Bronchial epithelial cell (primary cell): ENCODE measurements around the gene PRTN3. TPM values are rescaled to one million over a fixed set of nuclear protein-coding genes. Genes with fewer than 3 reads are reported as not detected.

ENCODE experiments used
- DNase-seq: peaks from one replicate; pipeline ENCODE4 v3.0.0-alpha.2; 2010; ENCODE audit warnings: low read depth
- FAIRE-seq: peaks from 2 replicates; lab custom pipeline; 2011; peaks lifted over from hg19 to GRCh38; lab: Jason Lieb, UNC
- H3K27me3 ChIP-seq: 2 replicates; pipeline ENCODE4 v1.5.1; 2011; ENCODE audit warnings: low read length; ENCODE audit not compliant: control insufficient read depth, insufficient read depth
- H3K36me3 ChIP-seq: 2 replicates; pipeline ENCODE4 v1.5.1; 2011; ENCODE audit warnings: low read length; ENCODE audit not compliant: control insufficient read depth, insufficient read depth
- H3K4me3 ChIP-seq: 2 replicates; pipeline ENCODE4 v1.5.1; 2011; ENCODE audit warnings: mild to moderate bottlenecking, low read depth, low read length, control low read depth
- total RNA-seq: library from RNA; depleted of rRNA; stranded (reverse); fragments of >200 nt; gene quantifications from 2 replicates; pipeline ENCODE4 v1.2.1, GENCODE V29; 2014
- TF ChIP-seq, protein P1 (sequence below): IDR thresholded peaks from 2 replicates; pipeline ENCODE4 v1.5.1; 2011; ENCODE audit warnings: mild to moderate bottlenecking, moderate library complexity, low read length, control low read depth, inconsistent platforms; ENCODE audit not compliant: insufficient read depth, severe bottlenecking

PRTN3 gene
- total RNA-seq, 1 donor from 2014 or later: not detected

DNA sequence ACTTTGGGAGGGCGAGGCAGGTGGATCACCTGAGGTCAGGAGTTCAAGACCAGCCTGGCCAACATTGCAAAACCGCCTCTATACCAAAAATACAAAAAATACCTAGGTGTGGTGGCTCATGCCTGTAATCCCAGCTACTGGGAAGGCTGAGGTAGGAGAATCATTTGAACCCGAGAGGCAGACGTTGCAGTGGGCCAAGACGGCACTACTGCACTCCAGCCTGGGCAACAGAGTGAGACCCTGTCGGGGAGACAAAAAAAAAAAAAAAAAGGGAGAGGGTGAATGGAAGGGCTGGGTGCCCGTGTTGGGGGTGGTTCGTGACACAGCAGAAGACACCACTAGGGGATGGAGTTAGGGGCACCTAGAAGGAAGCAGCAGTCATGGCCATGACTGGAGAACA, 29.5 kb downstream of the PRTN3 start:
- TF ChIP-seq, protein P1, sequence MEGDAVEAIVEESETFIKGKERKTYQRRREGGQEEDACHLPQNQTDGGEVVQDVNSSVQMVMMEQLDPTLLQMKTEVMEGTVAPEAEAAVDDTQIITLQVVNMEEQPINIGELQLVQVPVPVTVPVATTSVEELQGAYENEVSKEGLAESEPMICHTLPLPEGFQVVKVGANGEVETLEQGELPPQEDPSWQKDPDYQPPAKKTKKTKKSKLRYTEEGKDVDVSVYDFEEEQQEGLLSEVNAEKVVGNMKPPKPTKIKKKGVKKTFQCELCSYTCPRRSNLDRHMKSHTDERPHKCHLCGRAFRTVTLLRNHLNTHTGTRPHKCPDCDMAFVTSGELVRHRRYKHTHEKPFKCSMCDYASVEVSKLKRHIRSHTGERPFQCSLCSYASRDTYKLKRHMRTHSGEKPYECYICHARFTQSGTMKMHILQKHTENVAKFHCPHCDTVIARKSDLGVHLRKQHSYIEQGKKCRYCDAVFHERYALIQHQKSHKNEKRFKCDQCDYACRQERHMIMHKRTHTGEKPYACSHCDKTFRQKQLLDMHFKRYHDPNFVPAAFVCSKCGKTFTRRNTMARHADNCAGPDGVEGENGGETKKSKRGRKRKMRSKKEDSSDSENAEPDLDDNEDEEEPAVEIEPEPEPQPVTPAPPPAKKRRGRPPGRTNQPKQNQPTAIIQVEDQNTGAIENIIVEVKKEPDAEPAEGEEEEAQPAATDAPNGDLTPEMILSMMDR: no peak
- FAIRE-seq: no peak
- Histone ChIP-seq H3K4me3 (no peak overlapping the region), H3K36me3 (peaks cover 10% of the 10 kb centered on the region), H3K27me3 (no peaks in the 10 kb centered on the region)
- no peak for DNase-seq

DNA sequence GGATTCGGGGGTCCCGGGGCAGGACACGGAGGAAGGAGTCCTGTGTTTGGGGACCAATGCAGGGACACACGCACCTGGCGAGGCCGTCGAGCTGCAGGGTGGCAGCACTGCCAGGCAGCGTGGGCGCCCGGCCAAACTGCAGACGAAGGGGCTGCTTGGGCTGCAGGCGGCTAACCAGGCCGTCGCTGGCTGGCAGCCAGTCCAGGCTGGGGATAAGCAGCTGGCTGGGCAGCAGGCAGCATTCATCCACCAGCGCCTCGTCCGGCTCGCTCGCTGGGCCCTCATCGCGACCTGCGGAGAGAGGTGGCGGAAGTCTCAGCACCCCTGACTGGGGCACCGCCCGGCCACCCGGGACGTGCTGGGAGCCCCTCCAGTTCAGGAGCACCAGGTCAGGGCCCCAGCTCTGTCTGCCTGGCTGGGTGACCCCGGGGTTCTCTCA, 30.2 kb downstream of the PRTN3 start:
- TF ChIP-seq, protein P1: no peak
- Histone ChIP-seq H3K4me3 (no peak overlapping the region), H3K36me3 (peaks cover 10% of the 10 kb centered on the region), H3K27me3 (no peaks in the 10 kb centered on the region)
- DNase-seq: no peak
- no peak for FAIRE-seq

GRCh38 chr19:871446-872265, 30.9 kb downstream of the PRTN3 start:
- no peaks in the 10 kb centered on the region for H3K27me3 ChIP-seq
- TF ChIP-seq, protein P1: no peak
- DNase-seq (peak; percentile 20), FAIRE-seq (no peak)
- peaks cover 11% of the 10 kb centered on the region for H3K36me3 ChIP-seq
- H3K4me3 ChIP-seq: peak overlapping the region; percentile 10

DNA sequence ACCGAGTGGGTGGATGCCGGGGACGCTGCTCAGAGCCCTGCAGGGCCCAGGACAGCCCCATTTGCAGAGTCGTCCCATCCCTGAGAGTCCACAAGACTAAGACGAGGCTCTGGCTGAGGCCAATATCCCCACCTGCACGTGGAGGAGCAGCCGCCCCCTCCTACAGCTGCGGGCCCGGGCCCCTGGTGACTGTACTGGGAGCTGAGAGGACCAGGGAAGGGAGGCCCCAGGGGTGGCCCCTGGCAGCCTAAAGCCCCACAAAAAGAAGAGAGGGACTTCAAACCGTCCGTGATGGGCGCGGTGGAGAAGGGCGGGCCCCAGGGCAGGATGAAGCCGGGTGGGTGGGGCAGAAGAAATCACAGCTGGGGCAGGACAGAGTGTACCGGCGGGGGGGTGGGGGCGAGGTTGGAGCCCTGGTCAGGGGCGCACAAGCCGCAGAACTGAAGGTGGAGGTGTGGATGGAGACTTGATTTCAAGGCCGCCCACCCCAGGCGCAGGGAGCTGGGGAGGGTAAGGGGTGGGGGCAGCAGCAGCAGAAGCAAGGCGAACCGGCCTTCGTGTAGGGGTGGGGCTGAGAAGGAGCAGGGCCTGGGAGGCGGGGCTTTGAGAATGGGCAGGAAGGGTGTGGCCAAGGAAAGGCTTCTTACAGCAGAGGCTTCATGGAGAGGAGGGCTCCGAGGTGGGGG, 31.6 kb downstream of the PRTN3 start:
- TF ChIP-seq, protein P1: no peak
- Histone ChIP-seq H3K4me3 (peak overlapping the region; percentile 10), H3K27me3 (no peaks in the 10 kb centered on the region), H3K36me3 (peaks cover 13% of the 10 kb centered on the region)
- DNase-seq (peak; percentile 75), FAIRE-seq (no peak)

- TF ChIP-seq, protein P1: no peak
- FAIRE-seq (no peak), DNase-seq (peak; percentile 52)
- Histone ChIP-seq H3K4me3 (no peak overlapping the region), H3K36me3 (peaks cover 10% of the 10 kb centered on the region), H3K27me3 (no peaks in the 10 kb centered on the region)
Measured at GRCh38 chr19:873084-873483, 32.3 kb downstream of the PRTN3 start.
